Mammary epithelial cell (primary cell): ENCODE data around the gene MS4A3.

Experiments
- CTCF ChIP-seq, 2 donors: IDR thresholded peaks in 1 of 2; conservative IDR thresholded peaks in 1 of 2; 2 replicates each; pipeline ENCODE4 v1.5.1; 2011 to 2012; ENCODE audit warnings: inconsistent platforms in 2 of 2, low read length in 2 of 2, mild to moderate bottlenecking in 2 of 2, control low read depth in 1 of 2, low read depth in 1 of 2; ENCODE audit not compliant: insufficient read depth in 1 of 2; ENCODE audit errors: extremely low read depth in 1 of 2
- EZH2 ChIP-seq: IDR thresholded peaks from 2 replicates; pipeline ENCODE4 v1.6.1; 2012; ENCODE audit warnings: low read length, inconsistent platforms, borderline replicate concordance

- no peak for TF ChIP-seq CTCF (conservative IDR thresholded peaks at IDR 0.05 in 1 of 2, IDR thresholded peaks at IDR 0.05 in 1 of 2; ENCODE audit: extremely low read depth in 1 of 2, insufficient read depth in 1 of 2, low read depth in 1 of 2, low read length in 2 of 2)
- TF ChIP-seq EZH2: no peak
Observed at GRCh38 chr11:60016881-60017280, 39.6 kb upstream of the MS4A3 start, which contains the start of gene OOSP4B.
